ENCODE measurements around the gene IL17REL.
A peak's percentile ranks its signal among the peaks of the same experiment; 100 is the strongest.

IL17REL gene

GRCh38 chr22:50031189-50032091, 18.9 kb upstream of the IL17REL start:
- no peak overlapping the region for H3K4ac ChIP-seq (ENCODE audit: low read length)
- H2BK5ac ChIP-seq (ENCODE audit: low read length) = peak overlapping the region; percentile 90
- peak overlapping the region; percentile 97 for H2AK5ac ChIP-seq (ENCODE audit: low read depth, low read length)
- H3K79me1 ChIP-seq (ENCODE audit: low read depth, low read length) = no peaks in the 10 kb centered on the region
- no peak for DNase-seq (ENCODE audit: low spot score)
- no CpG with 5 or more reads among the region's 49 CpGs for WGBS, 2 donors (ENCODE audit: extremely low coverage in 2 of 2, insufficient read length in 2 of 2, insufficient replicate concordance in 1 of 2)
- H3K9me3 ChIP-seq (replicated peaks in 1 of 2; ENCODE audit: control insufficient read depth in 2 of 2, insufficient read depth in 1 of 2, low read depth in 1 of 2, low read length in 2 of 2) = no peaks in the 10 kb centered on the region
- H3K36me3 ChIP-seq (replicated peaks in 1 of 2; ENCODE audit: control insufficient read depth in 2 of 2, insufficient read depth in 2 of 2, low read length in 2 of 2) = no peaks in the 10 kb centered on the region
- H4K91ac ChIP-seq (ENCODE audit: low read depth, low read length, poor library complexity) = no peak overlapping the region
- peak overlapping the region; percentile 18 for H3K4me2 ChIP-seq (ENCODE audit: insufficient read depth, low read length, poor library complexity, severe bottlenecking)
- H3K4me1 ChIP-seq (ENCODE audit: control insufficient read depth in 2 of 2, insufficient read depth in 1 of 2, low read depth in 1 of 2, low read length in 2 of 2) = peaks cover 0 to 1% of the 10 kb centered on the region in 2 donors
- H3K27ac ChIP-seq (replicated peaks; ENCODE audit: low read length) = no peak overlapping the region
- H2AFZ ChIP-seq (ENCODE audit: low read length) = no peak overlapping the region
- H2BK120ac ChIP-seq (ENCODE audit: low read depth, low read length) = peak overlapping the region; percentile 72
- H2BK12ac ChIP-seq (ENCODE audit: low read length) = peak overlapping the region; percentile 84
- peak overlapping the region; percentile 89 for H3K23ac ChIP-seq (ENCODE audit: low read depth, low read length, poor library complexity)
- H3K27me3 ChIP-seq (ENCODE audit: control insufficient read depth in 3 of 3, insufficient read depth in 3 of 3, low read depth in 1 of 3, low read length in 3 of 3) = peaks cover 0 to 36% (median 13%) of the 10 kb centered on the region in 3 experiments
- H2BK15ac ChIP-seq (ENCODE audit: low read length) = peak overlapping the region; percentile 83
- peak overlapping the region; percentile 30 for H3K9ac ChIP-seq (ENCODE audit: low read depth, low read length, poor library complexity)
- peak overlapping the region; percentile 72 for H4K8ac ChIP-seq (ENCODE audit: low read depth, low read length)
- H3K4me3 ChIP-seq (ENCODE audit: low read length in 2 of 2) = peak overlapping the region in 1 of 2 donors; percentile 47
- H3K14ac ChIP-seq (ENCODE audit: low read length) = peak overlapping the region; percentile 94
- peak overlapping the region; percentile 11 for H3K18ac ChIP-seq (ENCODE audit: low read length)

GRCh38 chr22:50030297-50031188, 18.0 kb upstream of the IL17REL start:
- H3K14ac ChIP-seq (ENCODE audit: low read length) = peak overlapping the region; percentile 94
- peak overlapping the region; percentile 97 for H2AK5ac ChIP-seq (ENCODE audit: low read depth, low read length)
- H2BK5ac ChIP-seq (ENCODE audit: low read length) = peak overlapping the region; percentile 90
- peak overlapping the region; percentile 78 for H2AFZ ChIP-seq (ENCODE audit: low read length)
- no peak overlapping the region for H2BK120ac ChIP-seq (ENCODE audit: low read depth, low read length)
- H3K79me1 ChIP-seq (ENCODE audit: low read depth, low read length) = no peaks in the 10 kb centered on the region
- peak overlapping the region; percentile 54 for H3K4me2 ChIP-seq (ENCODE audit: insufficient read depth, low read length, poor library complexity, severe bottlenecking)
- H3K9me3 ChIP-seq (replicated peaks in 1 of 2; ENCODE audit: control insufficient read depth in 2 of 2, insufficient read depth in 1 of 2, low read depth in 1 of 2, low read length in 2 of 2) = no peaks in the 10 kb centered on the region
- H3K4ac ChIP-seq (ENCODE audit: low read length) = peak overlapping the region; percentile 53
- H2BK12ac ChIP-seq (ENCODE audit: low read length) = peak overlapping the region; percentile 73
- no peak overlapping the region for H3K27ac ChIP-seq (replicated peaks; ENCODE audit: low read length)
- H3K18ac ChIP-seq (ENCODE audit: low read length) = peak overlapping the region; percentile 85
- peak overlapping the region; percentile 72 for H4K8ac ChIP-seq (ENCODE audit: low read depth, low read length)
- H4K91ac ChIP-seq (ENCODE audit: low read depth, low read length, poor library complexity) = no peak overlapping the region
- H3K23ac ChIP-seq (ENCODE audit: low read depth, low read length, poor library complexity) = peak overlapping the region; percentile 73
- peak overlapping the region; percentile 96 for H2BK15ac ChIP-seq (ENCODE audit: low read length)
- peak; percentile 75 for DNase-seq (ENCODE audit: low spot score)
- WGBS, 2 donors (ENCODE audit: extremely low coverage in 2 of 2, insufficient read length in 2 of 2, insufficient replicate concordance in 1 of 2) = no CpG with 5 or more reads among the region's 52 CpGs
- H3K4me1 ChIP-seq (ENCODE audit: control insufficient read depth in 2 of 2, insufficient read depth in 1 of 2, low read depth in 1 of 2, low read length in 2 of 2) = peaks cover 0 to 1% of the 10 kb centered on the region in 2 donors
- no peaks in the 10 kb centered on the region for H3K36me3 ChIP-seq (replicated peaks in 1 of 2; ENCODE audit: control insufficient read depth in 2 of 2, insufficient read depth in 2 of 2, low read length in 2 of 2)
- H3K4me3 ChIP-seq (ENCODE audit: low read length in 2 of 2) = no peak overlapping the region
- peak overlapping the region; percentile 72 for H3K9ac ChIP-seq (ENCODE audit: low read depth, low read length, poor library complexity)
- H3K27me3 ChIP-seq (ENCODE audit: control insufficient read depth in 3 of 3, insufficient read depth in 3 of 3, low read depth in 1 of 3, low read length in 3 of 3) = peaks cover 0 to 36% (median 13%) of the 10 kb centered on the region in 3 experiments

GRCh38 chr22:50027639-50028537, 15.3 kb upstream of the IL17REL start:
- Histone ChIP-seq H4K91ac (ENCODE audit: low read depth, low read length, poor library complexity) (no peak overlapping the region), H4K8ac (ENCODE audit: low read depth, low read length) (no peak overlapping the region), H3K4me1 (ENCODE audit: control insufficient read depth in 2 of 2, insufficient read depth in 1 of 2, low read depth in 1 of 2, low read length in 2 of 2) (peaks cover 0 to 1% of the 10 kb centered on the region in 2 donors), H2BK5ac (ENCODE audit: low read length) (no peak overlapping the region), H3K9ac (ENCODE audit: low read depth, low read length, poor library complexity) (peak overlapping the region; percentile 60), H3K23ac (ENCODE audit: low read depth, low read length, poor library complexity) (peak overlapping the region; percentile 73), H3K4me3 (ENCODE audit: low read length in 2 of 2) (no peak overlapping the region), H3K4ac (ENCODE audit: low read length) (no peak overlapping the region), H3K27ac (replicated peaks; ENCODE audit: low read length) (no peak overlapping the region), H3K27me3 (ENCODE audit: control insufficient read depth in 3 of 3, insufficient read depth in 3 of 3, low read depth in 1 of 3, low read length in 3 of 3) (peaks cover 0 to 36% (median 13%) of the 10 kb centered on the region in 3 experiments), H3K18ac (ENCODE audit: low read length) (peak overlapping the region; percentile 52), H3K14ac (ENCODE audit: low read length) (peak overlapping the region; percentile 47), H3K79me1 (ENCODE audit: low read depth, low read length) (no peaks in the 10 kb centered on the region), H3K9me3 (replicated peaks in 1 of 2; ENCODE audit: control insufficient read depth in 2 of 2, insufficient read depth in 1 of 2, low read depth in 1 of 2, low read length in 2 of 2) (no peaks in the 10 kb centered on the region), H2BK120ac (ENCODE audit: low read depth, low read length) (no peak overlapping the region), H2AK5ac (ENCODE audit: low read depth, low read length) (peak overlapping the region; percentile 26), H3K36me3 (replicated peaks in 1 of 2; ENCODE audit: control insufficient read depth in 2 of 2, insufficient read depth in 2 of 2, low read length in 2 of 2) (no peaks in the 10 kb centered on the region), H3K4me2 (ENCODE audit: insufficient read depth, low read length, poor library complexity, severe bottlenecking) (no peak overlapping the region), H2BK12ac (ENCODE audit: low read length) (peak overlapping the region; percentile 82), H2BK15ac (ENCODE audit: low read length) (no peak overlapping the region), H2AFZ (ENCODE audit: low read length) (no peak overlapping the region)
- WGBS, 2 donors (ENCODE audit: extremely low coverage in 2 of 2, insufficient read length in 2 of 2, insufficient replicate concordance in 1 of 2) = no CpG with 5 or more reads among the region's 42 CpGs
- no peak for DNase-seq (ENCODE audit: low spot score)

Data from neuronal stem cell (in vitro differentiated cells).